Panc1 (cell line): ENCODE results near the gene SKOR1. TPM values are rescaled to one million over a fixed set of nuclear protein-coding genes. Genes with fewer than 3 reads are reported as not detected.

Experiments used
- ATAC-seq: fragments of 200-7000 bp; cut with Tn5 transposase; 2 replicates; pipeline ENCODE4 v1.9.1; 2020; ENCODE audit warnings: mild to moderate bottlenecking, moderate library complexity
- BruUV-seq: library from RNA; stranded (reverse); fragments of 400-500 nt; replicated peaks from 2 replicates; lab custom pipeline; 2021; lab: Mats Ljungman, UMichigan
- CTCF ChIA-PET: fragments of 300-600 bp; sonication (Branson Sonifier 250); formaldehyde crosslinking; loops from one replicate; lab custom pipeline; 2022; ENCODE audit warnings: antibody characterized with exemption; lab: Charles Lee
- POLR2A ChIA-PET: fragments of 300-600 bp; sonication (Branson Sonifier 250); formaldehyde crosslinking; loops from one replicate; lab custom pipeline; 2022; ENCODE audit warnings: antibody characterized with exemption; lab: Charles Lee
- DNase-seq: peaks from one replicate; pipeline ENCODE4 v3.0.0-alpha.2; 2010; ENCODE audit warnings: low read depth, low spot score
- H3K27ac ChIP-seq: 2 replicates; pipeline ENCODE4 v1.5.1; 2011; ENCODE audit warnings: mild to moderate bottlenecking, low read length, inconsistent platforms
- H3K27me3 ChIP-seq: fragments of 200-500 bp; sonication (Bioruptor generic); 2 replicates; pipeline ENCODE4 v1.6.0; 2014; ENCODE audit warnings: low read length, inconsistent platforms; ENCODE audit not compliant: control insufficient read depth, insufficient read depth
- H3K36me3 ChIP-seq: fragments of 200-500 bp; sonication (Bioruptor generic); 2 replicates; pipeline ENCODE4 v1.5.1; 2014; ENCODE audit warnings: inconsistent platforms, mild to moderate bottlenecking, low read length, moderate library complexity; ENCODE audit not compliant: control insufficient read depth, insufficient read depth
- H3K4me1 ChIP-seq: 2 replicates; pipeline ENCODE4 v1.5.1; 2011; ENCODE audit warnings: inconsistent platforms, mild to moderate bottlenecking, low read length, moderate library complexity; ENCODE audit not compliant: control insufficient read depth, insufficient read depth
- H3K4me3 ChIP-seq, 2 experiments: 2 replicates each; pipeline ENCODE4 v1.5.1; 2011 to 2012; ENCODE audit warnings: low read depth in 2 of 2, low read length in 2 of 2, mild to moderate bottlenecking in 2 of 2, inconsistent platforms in 1 of 2, moderate library complexity in 1 of 2
- H3K9me3 ChIP-seq: fragments of 200-500 bp; sonication (Bioruptor generic); 2 replicates; pipeline ENCODE4 v1.5.1; 2014; ENCODE audit warnings: low read depth, mild to moderate bottlenecking, inconsistent platforms, low read length, moderate library complexity; ENCODE audit not compliant: control insufficient read depth, insufficient read depth
- POLR2AphosphoS5 ChIP-seq: IDR thresholded peaks from 2 replicates; pipeline ENCODE4 v1.6.1; 2012; ENCODE audit warnings: mild to moderate bottlenecking, low read depth, low read length, moderate library complexity
- SIN3A ChIP-seq: IDR thresholded peaks from 2 replicates; pipeline ENCODE4 v1.6.1; 2012; ENCODE audit warnings: low read depth, mild to moderate bottlenecking, low read length, moderate library complexity, borderline replicate concordance; ENCODE audit not compliant: insufficient read depth
- TCF7L2 ChIP-seq: IDR thresholded peaks from 2 replicates; pipeline ENCODE4 v1.6.1; 2011; ENCODE audit warnings: mild to moderate bottlenecking, low read depth, low read length, inconsistent platforms
- in situ Hi-C: cut with HindIII; loops from 2 replicates; pipeline ENCODE4 v1.10.0; 2016; ENCODE audit warnings: low sequenced_read_pairs, low pct_unique_long_range_greater_than_20kb
- intact Hi-C: fragments of 100-400 bp; cut with micrococcal nuclease; formaldehyde crosslinking; loops from one replicate; pipeline ENCODE4 v1.10.0; 2022; ENCODE audit not compliant: unreplicated experiment
- total RNA-seq: library from RNA; stranded (reverse); gene quantifications from one replicate; pipeline ENCODE4 v1.2.1, GENCODE V29; 2021; ENCODE audit not compliant: unreplicated experiment
- TF ChIP-seq, protein P1 (sequence below): fragments of 450-650 bp; IDR thresholded peaks from 2 replicates; pipeline ENCODE4 v1.5.1; 2017; ENCODE audit warnings: mild to moderate bottlenecking
- TF ChIP-seq, protein P2 (sequence below), 2 experiments: IDR thresholded peaks; 2 replicates each; pipeline ENCODE4 v1.6.1; 2011 to 2012; ENCODE audit warnings: low read depth in 2 of 2, control low read depth in 1 of 2, low read length in 1 of 2, mild to moderate bottlenecking in 1 of 2, moderate library complexity in 1 of 2; ENCODE audit not compliant: insufficient read depth in 1 of 2

The SKOR1 gene
- total RNA-seq, 1 experiment from 2014 or later, result 0.21 TPM

DNA sequence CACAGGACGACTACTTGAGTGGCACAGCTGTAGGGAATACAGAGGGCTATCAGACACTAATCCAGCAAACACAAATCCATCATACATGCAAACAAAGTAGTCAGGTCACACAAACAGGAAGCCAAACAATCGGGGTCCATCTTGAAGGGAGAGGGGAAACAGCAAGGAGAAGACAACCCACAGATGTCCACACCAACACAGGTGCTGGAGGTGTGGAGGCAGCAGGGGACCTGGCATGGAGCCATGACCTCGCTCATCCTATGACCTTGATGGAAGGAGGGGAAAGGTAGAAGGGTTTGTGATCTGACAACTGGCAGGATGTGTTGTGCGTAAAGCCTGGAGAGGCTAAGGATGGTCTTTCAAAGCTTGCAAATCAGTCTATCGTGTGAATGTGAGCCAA lies 39.9 kb upstream of the SKOR1 start:
- H3K4me3 ChIP-seq, result no peak overlapping the region
- POLR2A ChIA-PET, result no interaction called here
- no peak for ATAC-seq
- intact Hi-C loops (no loop called here), in situ Hi-C loops (no loop called here)
- TF ChIP-seq TCF7L2, result no peak
- TF ChIP-seq, protein P1, sequence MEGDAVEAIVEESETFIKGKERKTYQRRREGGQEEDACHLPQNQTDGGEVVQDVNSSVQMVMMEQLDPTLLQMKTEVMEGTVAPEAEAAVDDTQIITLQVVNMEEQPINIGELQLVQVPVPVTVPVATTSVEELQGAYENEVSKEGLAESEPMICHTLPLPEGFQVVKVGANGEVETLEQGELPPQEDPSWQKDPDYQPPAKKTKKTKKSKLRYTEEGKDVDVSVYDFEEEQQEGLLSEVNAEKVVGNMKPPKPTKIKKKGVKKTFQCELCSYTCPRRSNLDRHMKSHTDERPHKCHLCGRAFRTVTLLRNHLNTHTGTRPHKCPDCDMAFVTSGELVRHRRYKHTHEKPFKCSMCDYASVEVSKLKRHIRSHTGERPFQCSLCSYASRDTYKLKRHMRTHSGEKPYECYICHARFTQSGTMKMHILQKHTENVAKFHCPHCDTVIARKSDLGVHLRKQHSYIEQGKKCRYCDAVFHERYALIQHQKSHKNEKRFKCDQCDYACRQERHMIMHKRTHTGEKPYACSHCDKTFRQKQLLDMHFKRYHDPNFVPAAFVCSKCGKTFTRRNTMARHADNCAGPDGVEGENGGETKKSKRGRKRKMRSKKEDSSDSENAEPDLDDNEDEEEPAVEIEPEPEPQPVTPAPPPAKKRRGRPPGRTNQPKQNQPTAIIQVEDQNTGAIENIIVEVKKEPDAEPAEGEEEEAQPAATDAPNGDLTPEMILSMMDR, result no peak
- TF ChIP-seq, protein P2, sequence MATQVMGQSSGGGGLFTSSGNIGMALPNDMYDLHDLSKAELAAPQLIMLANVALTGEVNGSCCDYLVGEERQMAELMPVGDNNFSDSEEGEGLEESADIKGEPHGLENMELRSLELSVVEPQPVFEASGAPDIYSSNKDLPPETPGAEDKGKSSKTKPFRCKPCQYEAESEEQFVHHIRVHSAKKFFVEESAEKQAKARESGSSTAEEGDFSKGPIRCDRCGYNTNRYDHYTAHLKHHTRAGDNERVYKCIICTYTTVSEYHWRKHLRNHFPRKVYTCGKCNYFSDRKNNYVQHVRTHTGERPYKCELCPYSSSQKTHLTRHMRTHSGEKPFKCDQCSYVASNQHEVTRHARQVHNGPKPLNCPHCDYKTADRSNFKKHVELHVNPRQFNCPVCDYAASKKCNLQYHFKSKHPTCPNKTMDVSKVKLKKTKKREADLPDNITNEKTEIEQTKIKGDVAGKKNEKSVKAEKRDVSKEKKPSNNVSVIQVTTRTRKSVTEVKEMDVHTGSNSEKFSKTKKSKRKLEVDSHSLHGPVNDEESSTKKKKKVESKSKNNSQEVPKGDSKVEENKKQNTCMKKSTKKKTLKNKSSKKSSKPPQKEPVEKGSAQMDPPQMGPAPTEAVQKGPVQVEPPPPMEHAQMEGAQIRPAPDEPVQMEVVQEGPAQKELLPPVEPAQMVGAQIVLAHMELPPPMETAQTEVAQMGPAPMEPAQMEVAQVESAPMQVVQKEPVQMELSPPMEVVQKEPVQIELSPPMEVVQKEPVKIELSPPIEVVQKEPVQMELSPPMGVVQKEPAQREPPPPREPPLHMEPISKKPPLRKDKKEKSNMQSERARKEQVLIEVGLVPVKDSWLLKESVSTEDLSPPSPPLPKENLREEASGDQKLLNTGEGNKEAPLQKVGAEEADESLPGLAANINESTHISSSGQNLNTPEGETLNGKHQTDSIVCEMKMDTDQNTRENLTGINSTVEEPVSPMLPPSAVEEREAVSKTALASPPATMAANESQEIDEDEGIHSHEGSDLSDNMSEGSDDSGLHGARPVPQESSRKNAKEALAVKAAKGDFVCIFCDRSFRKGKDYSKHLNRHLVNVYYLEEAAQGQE (IDR thresholded peaks at IDR 0.05; ENCODE audit: insufficient read depth in 1 of 2, low read depth in 2 of 2, low read length in 1 of 2), result no peak
- H3K27me3 ChIP-seq, result no peaks in the 10 kb centered on the region
- DNase-seq, result no peak
- H3K4me1 ChIP-seq, result no peaks in the 10 kb centered on the region
- H3K36me3 ChIP-seq, result no peaks in the 10 kb centered on the region
- CTCF ChIA-PET, result no interaction called here
- no TSS peak for BruUV-seq
- no peaks in the 10 kb centered on the region for H3K9me3 ChIP-seq
- no peak overlapping the region for H3K27ac ChIP-seq

DNA sequence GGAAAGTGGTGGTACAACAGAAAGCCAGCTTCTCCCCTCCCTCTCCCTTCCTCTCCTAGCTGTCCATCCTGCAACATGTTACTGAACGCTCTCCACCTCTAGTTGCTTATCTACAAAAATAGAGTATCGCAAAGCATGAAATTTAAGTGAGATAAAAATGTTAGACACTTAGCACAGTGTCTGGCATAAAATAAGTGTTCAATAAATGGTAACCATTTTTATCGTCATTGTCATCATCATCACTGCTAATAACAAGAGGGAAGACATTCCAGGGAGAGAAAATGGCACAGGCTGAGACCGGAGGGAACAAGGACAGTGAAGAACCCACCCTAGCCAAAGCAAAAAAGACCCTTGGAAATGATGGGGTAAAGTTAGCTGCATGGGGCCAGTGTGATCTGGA lies 38.7 kb upstream of the SKOR1 start:
- ChIA-PET CTCF (no interaction called here), POLR2A (no interaction called here)
- no peaks in the 10 kb centered on the region for H3K36me3 ChIP-seq
- H3K4me3 ChIP-seq, result no peak overlapping the region
- intact Hi-C loops (no loop called here), in situ Hi-C loops (no loop called here)
- DNase-seq (no peak), ATAC-seq (no peak)
- H3K4me1 ChIP-seq, result no peaks in the 10 kb centered on the region
- H3K27me3 ChIP-seq, result no peaks in the 10 kb centered on the region
- TF ChIP-seq SIN3A (no peak), POLR2AphosphoS5 (no peak), TCF7L2 (no peak)
- TF ChIP-seq, protein P2 (IDR thresholded peaks at IDR 0.05; ENCODE audit: insufficient read depth in 1 of 2, low read depth in 2 of 2, low read length in 1 of 2), result no peak
- TF ChIP-seq, protein P1, result no peak
- H3K27ac ChIP-seq, result no peak overlapping the region
- H3K9me3 ChIP-seq, result no peaks in the 10 kb centered on the region
- no TSS peak for BruUV-seq
